ENCODE results near the gene BBIP1.

The BBIP1 gene

GRCh38 chr10:110939419-110939818 is 20.4 kb upstream of the BBIP1 start:
- no peaks in the 10 kb centered on the region for H3K9me3 ChIP-seq (ENCODE audit: control insufficient read depth, insufficient read depth, low read length)
- H3K36me3 ChIP-seq (ENCODE audit: control insufficient read depth, low read length): peaks cover 81% of the 10 kb centered on the region
- no peaks in the 10 kb centered on the region for H3K9me2 ChIP-seq (replicated peaks; ENCODE audit: control insufficient read depth, low read length)
- H3K4me3 ChIP-seq (ENCODE audit: low read length): no peak overlapping the region
- no peak overlapping the region for H3K4me2 ChIP-seq (ENCODE audit: low read length)
- no peaks in the 10 kb centered on the region for H3K27me3 ChIP-seq (ENCODE audit: control insufficient read depth, low read length)
- no peak for TF ChIP-seq CTCF (IDR thresholded peaks at IDR 0.05; ENCODE audit: low read depth, low read length, poor library complexity, severe bottlenecking)
- TF ChIP-seq EZH2phosphoT487 (IDR thresholded peaks at IDR 0.05; ENCODE audit: borderline replicate concordance, low read length): no peak
- H3K79me2 ChIP-seq (ENCODE audit: control insufficient read depth, low read length): peaks cover 100% of the 10 kb centered on the region
- no peak overlapping the region for H3K27ac ChIP-seq (ENCODE audit: low read depth, low read length)
- H3F3A ChIP-seq (ENCODE audit: control insufficient read depth, insufficient read depth): no peaks in the 10 kb centered on the region
- peaks cover 17% of the 10 kb centered on the region; the same call in 1 of the 2 replicates for H4K20me1 ChIP-seq (ENCODE audit: control insufficient read depth, insufficient read depth, low read depth, low read length)
- 0 out of 2 replicates have a peak, but pooled peaks cover 4% of the 10 kb centered on the region for H3K4me1 ChIP-seq (ENCODE audit: control insufficient read depth, low read length)

GRCh38 chr10:110936757-110937156 is 17.8 kb upstream of the BBIP1 start:
- Histone ChIP-seq H3F3A (ENCODE audit: control insufficient read depth, insufficient read depth) (no peaks in the 10 kb centered on the region), H3K27ac (ENCODE audit: low read depth, low read length) (no peak overlapping the region), H3K9me2 (replicated peaks; ENCODE audit: control insufficient read depth, low read length) (no peaks in the 10 kb centered on the region), H4K20me1 (ENCODE audit: control insufficient read depth, insufficient read depth, low read depth, low read length) (peaks cover 20% of the 10 kb centered on the region; the same call in 1 of the 2 replicates), H3K4me1 (ENCODE audit: control insufficient read depth, low read length) (peaks cover 5% of the 10 kb centered on the region), H3K9me3 (ENCODE audit: control insufficient read depth, insufficient read depth, low read length) (no peaks in the 10 kb centered on the region), H3K4me3 (ENCODE audit: low read length) (no peak overlapping the region), H3K27me3 (ENCODE audit: control insufficient read depth, low read length) (no peaks in the 10 kb centered on the region), H3K79me2 (ENCODE audit: control insufficient read depth, low read length) (peaks cover 100% of the 10 kb centered on the region), H3K36me3 (ENCODE audit: control insufficient read depth, low read length) (peaks cover 58% of the 10 kb centered on the region), H3K4me2 (ENCODE audit: low read length) (no peak overlapping the region)
- TF ChIP-seq CTCF (IDR thresholded peaks at IDR 0.05; ENCODE audit: low read depth, low read length, poor library complexity, severe bottlenecking) (no peak), EZH2phosphoT487 (IDR thresholded peaks at IDR 0.05; ENCODE audit: borderline replicate concordance, low read length) (no peak)

DNA sequence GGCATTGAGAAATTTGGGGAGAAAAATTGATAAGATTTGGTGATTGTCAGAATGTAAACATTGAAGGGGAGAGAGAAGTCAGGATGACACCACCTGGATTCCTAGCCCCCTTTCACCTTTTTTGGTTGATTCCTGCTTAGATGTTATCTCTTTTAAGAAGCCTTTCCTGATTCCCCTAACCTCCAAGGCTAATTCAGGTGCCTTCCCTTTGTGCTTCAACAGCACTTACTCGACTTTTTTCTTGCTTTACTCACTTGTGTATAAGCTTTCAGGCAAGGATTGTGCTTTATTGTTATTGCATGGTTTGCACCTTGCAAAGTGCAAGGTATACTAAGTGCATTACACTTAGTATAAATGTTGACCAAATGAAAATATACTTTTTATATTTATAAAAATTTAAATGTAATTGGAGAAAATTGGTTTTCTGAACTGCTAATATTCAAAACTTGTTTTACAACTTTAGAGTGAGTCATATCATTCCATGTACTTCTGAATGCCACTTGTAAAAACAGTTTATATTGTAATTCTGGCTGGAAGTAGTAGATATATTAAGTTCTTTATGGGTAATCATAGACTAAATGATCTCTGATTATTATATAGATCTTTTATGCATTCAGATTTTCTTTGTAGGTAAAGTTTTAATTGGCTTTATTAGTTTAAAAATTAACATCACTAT is 13.7 kb upstream of the BBIP1 start:
- Histone ChIP-seq H3K27me3 (ENCODE audit: control insufficient read depth, low read length) (no peaks in the 10 kb centered on the region), H3F3A (ENCODE audit: control insufficient read depth, insufficient read depth) (no peaks in the 10 kb centered on the region), H3K9me2 (replicated peaks; ENCODE audit: control insufficient read depth, low read length) (no peaks in the 10 kb centered on the region), H3K4me2 (ENCODE audit: low read length) (no peak overlapping the region), H4K20me1 (ENCODE audit: control insufficient read depth, insufficient read depth, low read depth, low read length) (peaks cover 16% of the 10 kb centered on the region), H3K79me2 (ENCODE audit: control insufficient read depth, low read length) (peaks cover 100% of the 10 kb centered on the region), H3K9me3 (ENCODE audit: control insufficient read depth, insufficient read depth, low read length) (no peaks in the 10 kb centered on the region), H3K4me3 (ENCODE audit: low read length) (no peak overlapping the region), H3K36me3 (ENCODE audit: control insufficient read depth, low read length) (peaks cover 35% of the 10 kb centered on the region), H3K4me1 (ENCODE audit: control insufficient read depth, low read length) (peaks cover 28% of the 10 kb centered on the region), H3K27ac (ENCODE audit: low read depth, low read length) (no peak overlapping the region)
- TF ChIP-seq EZH2phosphoT487 (IDR thresholded peaks at IDR 0.05; ENCODE audit: borderline replicate concordance, low read length) (no peak), CTCF (IDR thresholded peaks at IDR 0.05; ENCODE audit: low read depth, low read length, poor library complexity, severe bottlenecking) (no peak)
